H1 (cell line): ENCODE results near the gene ENTREP3. TPM values are rescaled to one million over a fixed set of nuclear protein-coding genes. Genes with fewer than 3 reads are reported as not detected.

Experiments
- CTCF ChIA-PET: fragments of 300-600 bp; sonication (Branson Sonifier 250); formaldehyde crosslinking; loops from one replicate; lab custom pipeline; 2021; ENCODE audit not compliant: partially characterized antibody; lab: Charles Lee
- POLR2A ChIA-PET: fragments of 300-600 bp; sonication (Branson Sonifier 250); formaldehyde crosslinking; loops from one replicate; lab custom pipeline; 2021; ENCODE audit warnings: inconsistent platforms; ENCODE audit not compliant: partially characterized antibody; lab: Charles Lee
- DNase-seq, 2 experiments: peaks; one replicate each; pipeline versions ENCODE4 v3.0.0 to v3.0.0-alpha.2; 2010 to 2022; ENCODE audit warnings: low spot score in 2 of 2, low read depth in 1 of 2, mixed read lengths in 1 of 2
- FAIRE-seq: peaks from 2 replicates; lab custom pipeline; 2011; peaks lifted over from hg19 to GRCh38; lab: Jason Lieb, UNC
- H2AFZ ChIP-seq: 2 replicates; pipeline ENCODE4 v1.8.1; 2012; ENCODE audit warnings: low read length, inconsistent platforms
- H2AK5ac ChIP-seq: 2 replicates; pipeline ENCODE4 v1.6.1; 2013; ENCODE audit warnings: low read depth, low read length
- H2BK120ac ChIP-seq: replicated peaks from 2 replicates; pipeline ENCODE3; 2013; ENCODE audit warnings: low read depth, low read length, inconsistent platforms
- H2BK12ac ChIP-seq: 2 replicates; pipeline ENCODE4 v1.6.1; 2013; ENCODE audit warnings: low read depth, low read length
- H2BK15ac ChIP-seq: 2 replicates; pipeline ENCODE4 v1.6.1; 2013; ENCODE audit warnings: low read length
- H2BK20ac ChIP-seq: 2 replicates; pipeline ENCODE4 v1.6.1; 2013; ENCODE audit warnings: low read length
- H2BK5ac ChIP-seq: 2 replicates; pipeline ENCODE4 v1.6.1; 2013; ENCODE audit warnings: low read depth, low read length
- H3K14ac ChIP-seq: 2 replicates; pipeline ENCODE4 v1.6.1; 2013; ENCODE audit warnings: inconsistent platforms; ENCODE audit not compliant: insufficient read length
- H3K18ac ChIP-seq: 2 replicates; pipeline ENCODE4 v1.6.1; 2013; ENCODE audit warnings: low read length; ENCODE audit errors: extremely low read depth
- H3K23ac ChIP-seq: 2 replicates; pipeline ENCODE4 v1.6.1; 2013; ENCODE audit warnings: inconsistent platforms; ENCODE audit not compliant: insufficient read length
- H3K23me2 ChIP-seq: 2 replicates; pipeline ENCODE4 v1.6.1; 2013; ENCODE audit warnings: low read depth, low read length
- H3K27ac ChIP-seq: 2 replicates; pipeline ENCODE4 v1.6.1; 2011; ENCODE audit warnings: low read depth, low read length, inconsistent platforms
- H3K27me3 ChIP-seq, 4 experiments: replicated peaks in 1 of 4; 1 replicate in 1 of 4; 2 replicates in 3 of 4; pipeline versions ENCODE4 v1.6.1 to v1.8.1; 2011 to 2013; ENCODE audit warnings: low read length in 3 of 4, mild to moderate bottlenecking in 3 of 4, inconsistent platforms in 2 of 4, mixed read lengths in 2 of 4, moderate library complexity in 1 of 4; ENCODE audit not compliant: control insufficient read depth in 3 of 4, insufficient read depth in 3 of 4; ENCODE audit errors: extremely low read depth in 1 of 4
- H3K36me3 ChIP-seq, 4 experiments: 2 replicates each; pipeline versions ENCODE4 v1.6.1 to v1.8.1; 2011 to 2013; ENCODE audit warnings: mild to moderate bottlenecking in 4 of 4, low read length in 3 of 4, moderate library complexity in 2 of 4, control low read depth in 1 of 4, inconsistent platforms in 1 of 4; ENCODE audit not compliant: insufficient read depth in 4 of 4, control insufficient read depth in 2 of 4
- H3K4ac ChIP-seq: replicated peaks from 2 replicates; pipeline ENCODE3; 2013; ENCODE audit warnings: low read length, low read depth, mixed read lengths, inconsistent platforms; ENCODE audit not compliant: insufficient read length
- H3K4me1 ChIP-seq, 4 experiments: replicated peaks in 1 of 4; 1 replicate in 1 of 4; 2 replicates in 3 of 4; pipeline versions ENCODE4 v1.6.1 to v1.8.1; 2011 to 2013; ENCODE audit warnings: low read length in 3 of 4, inconsistent platforms in 2 of 4, mixed read lengths in 1 of 4; ENCODE audit not compliant: insufficient read depth in 4 of 4, control insufficient read depth in 3 of 4
- H3K4me2 ChIP-seq, 2 experiments: 2 replicates each; pipeline versions ENCODE4 v1.6.1 to v1.8.1; 2011 to 2013; ENCODE audit warnings: low read depth in 2 of 2, low read length in 2 of 2, control low read depth in 1 of 2, inconsistent platforms in 1 of 2, mild to moderate bottlenecking in 1 of 2; ENCODE audit not compliant: insufficient read depth in 1 of 2
- H3K4me3 ChIP-seq, 4 experiments: fragments of 200-600, 300-600 bp in 1 of 4; sonication (generic), shearing (Covaris generic), sonication (Bioruptor Twin) in 1 of 4; 2 replicates each; pipeline versions ENCODE4 v1.5.1 to v1.8.1; 2011 to 2016; ENCODE audit warnings: low read length in 4 of 4, low read depth in 3 of 4, control low read depth in 2 of 4, inconsistent platforms in 2 of 4, mild to moderate bottlenecking in 2 of 4, mixed read lengths in 1 of 4, moderate library complexity in 1 of 4; ENCODE audit not compliant: insufficient read depth in 2 of 4; ENCODE audit errors: extremely low read depth in 1 of 4
- H3K56ac ChIP-seq: replicated peaks from 2 replicates; pipeline ENCODE3; 2013; ENCODE audit warnings: low read depth, mild to moderate bottlenecking, mixed read lengths, low read length, inconsistent platforms; ENCODE audit not compliant: insufficient read length
- H3K79me1 ChIP-seq: 2 replicates; pipeline ENCODE4 v1.6.1; 2013; ENCODE audit warnings: low read depth, low read length, control low read depth
- H3K79me2 ChIP-seq, 2 experiments: 2 replicates each; pipeline versions ENCODE4 v1.6.1 to v1.8.1; 2012 to 2013; ENCODE audit warnings: low read length in 2 of 2, mild to moderate bottlenecking in 2 of 2, inconsistent platforms in 1 of 2; ENCODE audit not compliant: insufficient read depth in 2 of 2, control insufficient read depth in 1 of 2
- H3K9ac ChIP-seq, 4 experiments: replicated peaks in 1 of 4; 1 replicate in 1 of 4; 2 replicates in 3 of 4; pipeline versions ENCODE4 v1.6.1 to v1.8.1; 2011 to 2013; ENCODE audit warnings: low read depth in 3 of 4, low read length in 3 of 4, control low read depth in 2 of 4, mild to moderate bottlenecking in 2 of 4, moderate library complexity in 2 of 4, inconsistent platforms in 1 of 4; ENCODE audit errors: extremely low read depth in 1 of 4
- H3K9me3 ChIP-seq, 2 experiments: 2 replicates each; pipeline versions ENCODE4 v1.6.1 to v1.8.1; 2012 to 2013; ENCODE audit warnings: mild to moderate bottlenecking in 2 of 2, moderate library complexity in 2 of 2, control low read depth in 1 of 2, inconsistent platforms in 1 of 2, low read depth in 1 of 2, low read length in 1 of 2, mixed read lengths in 1 of 2; ENCODE audit not compliant: insufficient read depth in 2 of 2
- H4K20me1 ChIP-seq, 2 experiments: replicated peaks in 1 of 2; 2 replicates each; pipeline versions ENCODE3 to v1.8.1; 2011 to 2013; ENCODE audit warnings: inconsistent platforms in 2 of 2, low read length in 2 of 2, mild to moderate bottlenecking in 1 of 2; ENCODE audit not compliant: insufficient read depth in 2 of 2, control insufficient read depth in 1 of 2
- H4K5ac ChIP-seq: 2 replicates; pipeline ENCODE4 v1.6.1; 2013; ENCODE audit warnings: low read length, low read depth, mixed read lengths, inconsistent platforms; ENCODE audit not compliant: insufficient read length
- H4K8ac ChIP-seq: 2 replicates; pipeline ENCODE4 v1.8.0; 2013; ENCODE audit warnings: mild to moderate bottlenecking, moderate library complexity, low read length, inconsistent platforms; ENCODE audit not compliant: insufficient read depth; ENCODE audit errors: extremely low read depth
- H4K91ac ChIP-seq: replicated peaks from 2 replicates; pipeline ENCODE3; 2013; ENCODE audit warnings: low read length, mixed read lengths, inconsistent platforms; ENCODE audit not compliant: insufficient read length
- BACH1 ChIP-seq: IDR thresholded peaks from 2 replicates; pipeline ENCODE4 v1.6.1; 2012; ENCODE audit warnings: low read length, improper control_type of control experiment
- BRCA1 ChIP-seq: IDR thresholded peaks from 2 replicates; pipeline ENCODE4 v1.6.1; 2012; ENCODE audit warnings: low read depth, low read length, improper control_type of control experiment
- CHD2 ChIP-seq: IDR thresholded peaks from 2 replicates; pipeline ENCODE4 v1.6.1; 2012; ENCODE audit warnings: low read length, improper control_type of control experiment
- CTBP2 ChIP-seq: IDR thresholded peaks from 2 replicates; pipeline ENCODE4 v1.7.0; 2011; ENCODE audit warnings: borderline replicate concordance, mild to moderate bottlenecking, moderate library complexity, mixed read lengths, low read length; ENCODE audit not compliant: insufficient read depth, insufficient read length
- FOSL1 ChIP-seq: IDR thresholded peaks from 2 replicates; pipeline ENCODE4 v1.6.1; 2011; ENCODE audit warnings: mild to moderate bottlenecking, low read depth, low read length, moderate library complexity; ENCODE audit not compliant: insufficient read depth
- JUND ChIP-seq: IDR thresholded peaks from 2 replicates; pipeline ENCODE4 v1.6.1; 2011; ENCODE audit warnings: mild to moderate bottlenecking, improper control_type of control experiment, low read length
- KDM1A ChIP-seq: fragments of 200-600, 300-600 bp; sonication (generic); IDR thresholded peaks from 2 replicates; pipeline ENCODE4 v1.7.1; 2016; ENCODE audit warnings: mild to moderate bottlenecking, low read length, borderline replicate concordance
- NANOG ChIP-seq: IDR thresholded peaks from 2 replicates; pipeline ENCODE4 v1.6.1; 2011; ENCODE audit warnings: low read length, low read depth, mild to moderate bottlenecking, inconsistent platforms; ENCODE audit not compliant: insufficient read depth, poor library complexity, severe bottlenecking
- RXRA ChIP-seq: IDR thresholded peaks from 2 replicates; pipeline ENCODE4 v1.6.1; 2011; ENCODE audit warnings: low read depth, mild to moderate bottlenecking, low read length, moderate library complexity; ENCODE audit not compliant: insufficient read depth
- SAP30 ChIP-seq: fragments of 300-600 bp; sonication (generic); IDR thresholded peaks from 2 replicates; pipeline ENCODE4 v1.7.1; 2012; ENCODE audit warnings: low read length, moderate library complexity, mild to moderate bottlenecking, inconsistent platforms; ENCODE audit not compliant: insufficient read depth, insufficient replicate concordance
- SIN3A ChIP-seq, 2 experiments: IDR thresholded peaks in 1 of 2; conservative IDR thresholded peaks in 1 of 2; 2 replicates each; pipeline ENCODE4 v1.6.1; 2011 to 2012; ENCODE audit warnings: low read length in 2 of 2, improper control_type of control experiment in 1 of 2, low read depth in 1 of 2, mild to moderate bottlenecking in 1 of 2
- TBP ChIP-seq: IDR thresholded peaks from 2 replicates; pipeline ENCODE4 v1.6.1; 2011; ENCODE audit warnings: low read depth, low read length, improper control_type of control experiment
- TCF12 ChIP-seq: IDR thresholded peaks from 2 replicates; pipeline ENCODE4 v1.6.1; 2011; ENCODE audit warnings: low read depth, mild to moderate bottlenecking, low read length
- WGBS, 2 experiments: shearing (Covaris generic) in 1 of 2; methylation state at CpG; one replicate each; pipeline versions ENCODE4 v1.1.6 to v1.1.7; 2013 to 2015; ENCODE audit warnings: low lambda C conversion rate in 2 of 2, mixed read lengths in 2 of 2, inconsistent platforms in 1 of 2, low coverage in 1 of 2, missing lambda C conversion rate in 1 of 2; ENCODE audit not compliant: insufficient replicate concordance in 2 of 2, insufficient coverage in 1 of 2, insufficient read length in 1 of 2; ENCODE audit errors: extremely low coverage in 1 of 2, missing lambda C conversion rate in 1 of 2; 5-methylcytosine and 5-hydroxymethylcytosine counted together
- polyA plus RNA-seq, 7 experiments: library from polyadenylated mRNA; depleted of rRNA in 3 of 7; stranded (reverse) in 5 of 7; unstranded in 2 of 7; fragments of >200 nt in 5 of 7; fragments of 200-250 nt in 2 of 7; gene quantifications; 1 replicate in 5 of 7; 2 replicates in 1 of 7; 4 replicates in 1 of 7; pipeline versions ENCODE4 v1.2.1 to v1.2.3, GENCODE V29; 2011 to 2013; ENCODE audit warnings: missing spikeins in 2 of 7, mixed read lengths in 2 of 7
- total RNA-seq: library from RNA; stranded (reverse); fragmentation: NEBNext Ultra II Directional; extraction: Animal tissue kit (Norgen Biotek cat#: 25700); gene quantifications from 2 replicates; pipeline ENCODE4 v1.2.1, GENCODE V29; 2021

Gene ENTREP3
- total and polyA plus RNA-seq, 2 of the 8 experiments (the other 6 are each of a cell fraction or from before 2014, with no cell fraction given) = 22.8 to 52.2 TPM

DNA sequence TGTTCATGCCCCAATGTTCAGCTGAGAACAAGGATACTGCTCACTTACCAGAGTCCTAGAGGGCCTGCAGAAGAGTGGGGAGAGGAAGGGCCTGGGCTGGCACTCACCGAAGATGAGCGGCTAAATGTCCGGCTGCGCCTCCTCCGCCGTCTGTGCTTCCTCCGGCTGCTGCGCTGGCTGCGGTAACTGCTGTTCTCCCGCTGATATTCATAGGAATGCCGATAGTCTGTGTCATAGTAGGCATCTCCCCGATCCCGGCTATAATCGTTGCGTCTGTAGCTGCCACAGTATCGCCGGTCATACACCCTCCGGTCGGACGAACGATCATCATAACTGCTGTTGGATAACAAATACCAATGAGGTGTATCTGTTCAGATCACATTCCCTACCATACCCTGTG lies 14.1 kb upstream of the ENTREP3 start:
- no peak overlapping the region for H2AK5ac ChIP-seq
- H3K27ac ChIP-seq = no peak overlapping the region
- H4K20me1 ChIP-seq = peaks cover 7 to 11% of the 10 kb centered on the region in 2 experiments
- H3K4me1 ChIP-seq = peaks cover 0 to 11% (median 3%) of the 10 kb centered on the region in 4 experiments; a peak in 4 of 7 replicates
- no peaks in the 10 kb centered on the region for H3K9me3 ChIP-seq
- no peak overlapping the region for H4K5ac ChIP-seq
- no peak overlapping the region for H2BK12ac ChIP-seq
- H2BK5ac ChIP-seq = no peak overlapping the region
- H2BK15ac ChIP-seq = no peak overlapping the region
- H4K8ac ChIP-seq = no peak overlapping the region
- no peak overlapping the region for H3K56ac ChIP-seq
- H3K79me1 ChIP-seq = no peaks in the 10 kb centered on the region; the same call in none of the 2 replicates
- no peak overlapping the region for H3K4me2 ChIP-seq
- H3K4ac ChIP-seq = no peak overlapping the region
- no peak overlapping the region for H3K14ac ChIP-seq
- H2BK120ac ChIP-seq = no peak overlapping the region
- H3K4me3 ChIP-seq = no peak overlapping the region
- 0 out of 2 replicates have a peak, but pooled peaks cover 7% of the 10 kb centered on the region for H3K23me2 ChIP-seq
- H3K27me3 ChIP-seq = no peaks in the 10 kb centered on the region
- no peak overlapping the region for H2AFZ ChIP-seq
- ChIA-PET CTCF (interaction anchor here (4.5 kb wide), 1 partner anchor 18 kb away, joined by 61 read pairs; no protein-coding TSS in a partner anchor), POLR2A (interaction anchor here (1.6 to 7.5 kb wide), 3 partner anchors 7 to 39 kb away, joined by 3 to 87 read pairs (median 7); partner anchors contain the start of genes ENTREP3, FDPS and SCAMP3)
- H3K36me3 ChIP-seq = peaks cover 45 to 71% (median 61%) of the 10 kb centered on the region in 4 experiments
- H3K18ac ChIP-seq = no peak overlapping the region
- H4K91ac ChIP-seq = no peak overlapping the region
- H2BK20ac ChIP-seq = no peak overlapping the region
- FAIRE-seq (no peak), DNase-seq (no peak)
- no peak overlapping the region for H3K9ac ChIP-seq
- WGBS, 2 experiments = 97% methylated on average over 21 of the region's 21 CpGs; no CpG with 5 or more reads in 1 of the 2 experiments
- no peak overlapping the region for H3K23ac ChIP-seq
- peaks cover 10 to 25% of the 10 kb centered on the region in 2 experiments for H3K79me2 ChIP-seq
- TF ChIP-seq CTBP2 (no peak), BRCA1 (no peak), KDM1A (no peak), SAP30 (no peak), BACH1 (no peak), RXRA (no peak), CHD2 (no peak), TCF12 (no peak), FOSL1 (no peak), TBP (no peak), JUND (no peak), NANOG (no peak), SIN3A (conservative IDR thresholded peaks at IDR 0.05 in 1 of 2, IDR thresholded peaks at IDR 0.05 in 1 of 2; ENCODE audit: low read depth in 1 of 2, low read length in 2 of 2) (no peak)
